Fibroblast of pulmonary artery (primary cell): ENCODE results near the gene MIDN.
A peak's percentile ranks its signal among the peaks of the same experiment; 100 is the strongest.

Experiments
- DNase-seq: peaks from one replicate; pipeline ENCODE4 v3.0.0-alpha.2; 2010; ENCODE audit warnings: low read depth
- H3K4me3 ChIP-seq: replicated peaks from 2 replicates; pipeline ENCODE4 v1.5.1; 2011; ENCODE audit warnings: low read depth, mild to moderate bottlenecking, control low read depth, low read length, moderate library complexity
- TF ChIP-seq, protein P1 (sequence below): IDR thresholded peaks from 2 replicates; pipeline ENCODE4 v1.5.1; 2011; ENCODE audit warnings: mild to moderate bottlenecking, control low read depth, low read length, inconsistent platforms; ENCODE audit errors: missing control alignments

Gene MIDN

DNA sequence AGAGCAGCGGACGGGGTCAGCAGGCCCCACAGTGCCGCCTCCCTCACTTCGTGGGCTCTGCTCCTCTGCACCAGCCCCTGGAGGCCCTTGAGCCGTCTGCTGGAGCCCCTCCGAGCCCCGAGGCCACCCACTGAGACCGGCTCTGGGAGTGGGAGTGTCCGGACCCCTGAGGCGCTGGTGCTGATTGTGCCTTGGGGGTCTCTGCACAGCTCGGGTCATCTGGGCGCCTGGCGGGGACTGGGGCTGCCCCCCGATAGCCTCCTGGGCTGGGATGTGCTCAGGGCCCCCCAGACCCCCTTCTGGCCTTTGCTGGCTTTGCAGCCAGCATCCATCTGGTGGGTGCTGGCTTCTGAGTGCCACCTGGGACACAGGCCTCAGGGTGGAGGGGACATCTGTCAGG, 26.0 kb upstream of the MIDN start:
- H3K4me3 ChIP-seq: no peak overlapping the region
- TF ChIP-seq, protein P1, sequence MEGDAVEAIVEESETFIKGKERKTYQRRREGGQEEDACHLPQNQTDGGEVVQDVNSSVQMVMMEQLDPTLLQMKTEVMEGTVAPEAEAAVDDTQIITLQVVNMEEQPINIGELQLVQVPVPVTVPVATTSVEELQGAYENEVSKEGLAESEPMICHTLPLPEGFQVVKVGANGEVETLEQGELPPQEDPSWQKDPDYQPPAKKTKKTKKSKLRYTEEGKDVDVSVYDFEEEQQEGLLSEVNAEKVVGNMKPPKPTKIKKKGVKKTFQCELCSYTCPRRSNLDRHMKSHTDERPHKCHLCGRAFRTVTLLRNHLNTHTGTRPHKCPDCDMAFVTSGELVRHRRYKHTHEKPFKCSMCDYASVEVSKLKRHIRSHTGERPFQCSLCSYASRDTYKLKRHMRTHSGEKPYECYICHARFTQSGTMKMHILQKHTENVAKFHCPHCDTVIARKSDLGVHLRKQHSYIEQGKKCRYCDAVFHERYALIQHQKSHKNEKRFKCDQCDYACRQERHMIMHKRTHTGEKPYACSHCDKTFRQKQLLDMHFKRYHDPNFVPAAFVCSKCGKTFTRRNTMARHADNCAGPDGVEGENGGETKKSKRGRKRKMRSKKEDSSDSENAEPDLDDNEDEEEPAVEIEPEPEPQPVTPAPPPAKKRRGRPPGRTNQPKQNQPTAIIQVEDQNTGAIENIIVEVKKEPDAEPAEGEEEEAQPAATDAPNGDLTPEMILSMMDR: peak; percentile 7
- no peak for DNase-seq

DNA sequence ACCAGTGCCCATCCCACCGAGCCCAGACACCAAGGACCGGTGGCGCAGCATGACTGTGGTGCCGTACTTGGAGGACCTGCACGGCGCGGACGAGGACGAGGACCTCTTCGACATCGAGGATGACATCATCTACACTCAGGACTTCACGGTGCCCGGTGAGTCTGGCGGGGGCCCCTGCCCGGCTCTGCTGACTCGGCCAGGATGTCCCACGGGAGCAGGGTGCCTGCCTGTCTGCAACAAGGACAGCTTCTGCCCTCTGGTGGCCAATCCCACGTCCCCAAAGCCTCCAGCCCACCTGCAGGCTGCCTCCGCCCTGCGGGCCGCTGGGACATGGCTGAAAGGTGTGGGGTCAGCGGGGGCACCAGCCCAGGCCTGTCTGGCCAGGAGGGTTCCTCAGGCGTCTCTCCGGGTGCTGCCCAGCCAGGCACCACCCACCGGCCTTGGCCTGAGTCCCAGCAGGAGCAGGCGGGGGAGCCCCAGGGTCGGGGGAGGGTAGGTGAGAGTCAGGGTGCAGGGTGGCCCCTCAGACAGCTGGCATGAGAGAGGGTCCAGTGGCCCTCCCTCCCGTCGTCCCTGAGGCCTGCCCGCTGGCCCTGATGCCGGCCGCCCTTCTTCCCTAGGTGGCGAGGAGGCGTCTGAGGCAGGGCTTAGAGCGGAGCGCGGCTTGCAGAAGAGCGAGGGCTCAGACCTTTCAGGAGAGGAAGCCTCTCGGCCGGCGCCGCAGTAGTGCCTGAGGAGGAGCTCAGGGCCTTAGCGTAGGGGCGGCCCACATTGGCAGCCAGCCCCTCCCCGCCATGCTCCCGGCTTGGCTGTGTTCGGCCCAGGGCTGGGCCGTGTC, 25.1 kb upstream of the MIDN start:
- H3K4me3 ChIP-seq: no peak overlapping the region
- peak; percentile 55 for DNase-seq
- TF ChIP-seq, protein P1: peak; percentile 45

DNA sequence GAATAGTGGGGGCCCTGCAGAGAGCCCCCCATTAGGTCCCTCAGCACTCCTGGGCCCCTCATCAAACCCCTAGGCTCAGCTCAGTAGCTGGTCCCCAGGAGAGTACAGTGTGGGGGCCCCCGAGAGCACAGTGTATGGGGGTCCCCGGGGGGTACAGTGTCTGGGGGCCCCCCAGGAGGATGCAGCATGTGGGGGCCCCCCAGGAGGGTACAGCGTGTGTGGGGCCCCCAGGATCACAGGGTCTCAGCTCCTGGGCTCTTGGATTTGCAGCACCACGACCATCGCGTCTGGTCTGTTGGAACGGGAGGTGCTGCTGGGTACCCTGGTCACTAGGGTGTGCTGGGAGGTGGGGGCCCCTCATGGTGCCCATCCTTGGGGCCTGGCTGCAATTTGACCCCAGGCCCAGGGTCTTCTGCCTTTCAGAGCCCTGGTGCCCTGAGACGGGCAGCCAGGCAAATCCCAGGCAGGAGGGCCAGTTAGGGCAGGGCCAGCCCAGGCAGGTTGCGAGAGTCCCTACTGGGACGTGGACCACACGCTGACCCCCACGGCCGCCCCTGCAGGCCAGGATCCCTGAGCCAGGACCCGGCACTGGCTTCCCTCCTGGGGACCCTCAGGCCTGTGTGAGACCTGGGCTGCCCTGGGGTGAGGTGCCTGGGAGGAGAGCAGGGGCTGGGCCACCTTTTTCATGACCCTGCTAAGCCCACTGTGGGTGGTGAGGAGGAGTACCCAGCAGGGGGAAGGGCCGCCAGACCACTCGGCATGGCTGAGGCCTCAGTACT, 24.1 kb upstream of the MIDN start:
- TF ChIP-seq, protein P1: no peak
- DNase-seq: no peak
- no peak overlapping the region for H3K4me3 ChIP-seq

DNA sequence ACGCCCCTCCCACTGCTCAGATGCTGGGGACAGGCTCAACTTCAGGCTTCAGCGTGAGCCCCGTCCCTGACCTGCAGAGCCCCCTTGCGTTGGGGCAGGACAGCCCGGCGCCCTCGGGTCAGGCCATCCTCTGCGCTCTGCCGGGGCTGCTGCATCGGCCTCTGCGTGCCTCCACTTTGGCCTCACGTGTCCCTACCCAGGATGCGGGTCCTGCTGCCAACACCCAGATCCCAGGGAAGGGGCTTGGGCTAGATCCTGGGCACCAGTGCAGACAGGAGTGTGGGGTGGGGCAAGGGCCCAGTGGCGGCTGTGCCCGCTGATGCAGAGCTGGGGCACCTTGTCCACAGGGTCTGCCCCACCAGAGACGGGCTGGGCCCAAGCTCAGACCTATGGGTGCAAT, 23.5 kb upstream of the MIDN start:
- no peak for DNase-seq
- H3K4me3 ChIP-seq: no peak overlapping the region
- TF ChIP-seq, protein P1: no peak

DNA sequence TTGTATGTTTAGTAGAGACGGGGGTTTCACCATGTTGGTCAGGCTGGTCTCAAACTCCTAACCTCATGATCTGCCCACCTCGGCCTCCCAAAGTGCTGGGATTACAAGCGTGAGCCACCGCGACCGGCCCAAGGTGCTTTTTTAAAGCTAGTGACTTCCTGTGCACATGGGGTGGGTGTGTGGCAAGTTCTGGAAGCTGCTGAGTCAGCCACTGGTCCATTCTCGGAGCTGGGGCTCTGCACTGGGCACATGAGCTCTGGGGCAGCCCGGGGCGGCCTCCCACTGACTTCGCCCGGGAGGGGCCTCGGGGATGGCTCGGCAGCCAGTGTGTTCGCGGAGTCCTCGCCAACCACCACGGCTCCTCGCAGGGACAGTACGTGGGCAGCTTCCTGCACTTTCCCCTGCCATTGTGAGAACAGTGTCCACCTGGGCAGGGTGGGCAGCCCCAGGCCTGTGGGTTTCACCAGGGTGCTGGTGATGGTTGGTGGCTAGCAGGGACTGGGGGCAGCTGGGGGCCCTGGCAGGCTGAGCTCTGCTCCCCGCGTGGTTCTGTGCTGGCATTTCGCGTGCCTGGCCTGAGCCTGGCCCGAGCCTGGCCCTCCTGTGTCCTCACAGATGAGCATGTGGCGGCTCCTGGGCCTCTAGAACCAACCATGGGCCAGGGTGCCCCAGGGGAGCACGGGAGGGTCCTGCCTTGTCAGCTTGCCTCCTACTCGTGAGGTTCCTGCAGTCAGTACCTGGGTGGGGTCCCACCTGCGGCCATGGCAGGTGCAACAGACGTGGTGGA, 22.8 kb upstream of the MIDN start:
- H3K4me3 ChIP-seq: no peak overlapping the region
- TF ChIP-seq, protein P1: no peak
- DNase-seq: no peak

DNA sequence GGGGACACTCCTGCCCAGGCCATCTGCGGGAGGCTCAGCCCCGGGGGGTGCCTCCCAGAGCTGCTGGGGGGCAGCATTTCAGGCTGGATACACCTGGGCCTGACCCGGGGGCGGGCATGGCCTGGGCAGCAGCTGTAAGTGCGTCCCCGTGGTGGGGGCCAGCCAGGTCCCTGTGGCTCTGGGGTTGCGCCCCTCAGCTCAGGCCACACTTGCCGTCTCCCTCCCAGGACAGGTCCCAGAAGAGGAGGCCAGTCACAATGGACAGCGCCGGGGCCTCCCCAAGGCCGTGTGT, 22.2 kb upstream of the MIDN start:
- TF ChIP-seq, protein P1: no peak
- no peak for DNase-seq
- H3K4me3 ChIP-seq: no peak overlapping the region
